Hypothalamus (tissue), 51 donors: Measurements from ENCODE around the gene KIF26A.
"Not testable (repeated sequence)": the region's sequence is repeated elsewhere in the genome, so short reads cannot be mapped to it uniquely, and the experiment has no call there.

Experiments
- DNase-seq, 51 donors: peaks; one replicate each; lab custom pipeline; 2025; lab: John Stamatoyannopoulos, UW

Gene KIF26A

GRCh38 chr14:104217486-104218360 is 79.3 kb downstream of the KIF26A start:
- no peak for DNase-seq

GRCh38 chr14:104218361-104219180 is 80.2 kb downstream of the KIF26A start:
- DNase-seq = no peak

GRCh38 chr14:104219731-104220214 is 81.4 kb downstream of the KIF26A start:
- DNase-seq = no peak

- no peak for DNase-seq
These were observed 82.1 kb downstream of the KIF26A start for GRCh38 chr14:104220215-104221070.

DNA sequence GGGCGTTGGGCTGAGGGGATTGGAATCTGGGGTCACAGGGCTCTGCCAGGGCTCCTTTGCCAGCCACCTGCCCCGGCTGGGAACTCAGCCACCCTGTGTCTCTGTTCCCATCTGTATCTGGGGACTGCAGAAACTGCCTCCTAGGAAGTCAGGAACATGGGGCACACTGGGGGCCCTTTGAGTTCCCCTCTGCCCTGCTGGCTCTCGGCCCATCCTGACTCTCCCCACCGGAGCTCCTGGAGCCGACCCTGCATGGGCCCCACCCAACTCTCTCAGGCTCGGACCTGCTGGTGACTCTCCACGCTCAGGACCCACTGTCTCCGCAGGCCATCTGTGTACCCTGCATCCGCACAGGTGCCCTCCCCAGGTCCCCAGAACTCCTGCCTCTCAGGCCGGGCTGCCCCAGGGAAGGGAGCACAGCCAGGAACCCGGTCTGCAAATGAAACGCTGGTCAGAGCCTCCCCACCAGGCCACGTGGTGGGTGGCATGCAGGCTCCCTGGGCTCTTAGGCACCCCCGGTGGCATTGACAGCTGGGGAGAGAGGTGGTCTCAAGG is 82.8 kb downstream of the KIF26A start:
- no peak for DNase-seq

- no peak for DNase-seq
These were observed 83.4 kb downstream of the KIF26A start for GRCh38 chr14:104221636-104222369.

- no peak for DNase-seq
These were observed 84.1 kb downstream of the KIF26A start for GRCh38 chr14:104222396-104223036.

- DNase-seq = peak in 4 of 51 donors; percentile 10 to 23 (median 12)
These were observed 85.0 kb downstream of the KIF26A start for GRCh38 chr14:104223101-104224041.

- DNase-seq = no peak
These were observed 85.7 kb downstream of the KIF26A start for GRCh38 chr14:104224131-104224505.

- DNase-seq = peak in 1 of 51 donors; percentile 9
These were observed 86.3 kb downstream of the KIF26A start for GRCh38 chr14:104224506-104225277.

GRCh38 chr14:104225278-104226190 is 87.1 kb downstream of the KIF26A start:
- DNase-seq = not testable (repeated sequence)

GRCh38 chr14:104226421-104227383 is 88.3 kb downstream of the KIF26A start:
- DNase-seq = no peak

DNA sequence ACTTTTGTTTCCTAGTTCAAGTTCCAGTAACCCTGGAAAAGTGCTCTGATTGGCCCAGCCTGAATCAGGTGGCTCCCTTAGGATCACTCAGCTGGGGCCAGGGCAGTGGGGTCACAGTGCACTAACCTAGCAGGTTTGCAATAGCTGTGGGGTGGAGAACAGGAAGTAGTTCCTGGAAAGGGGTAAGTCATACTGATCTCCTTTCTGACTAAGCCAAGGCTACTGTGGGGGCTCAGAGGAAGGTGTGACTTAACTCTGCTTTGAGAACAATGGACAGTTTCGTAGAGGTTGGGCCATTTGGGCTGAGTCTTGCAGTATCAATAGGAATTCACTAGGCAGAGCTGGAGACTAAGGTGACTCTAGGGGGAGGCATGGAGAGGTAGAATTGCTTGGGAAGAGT is 89.4 kb downstream of the KIF26A start:
- no peak for DNase-seq

GRCh38 chr14:104228221-104228620 is 89.8 kb downstream of the KIF26A start:
- DNase-seq = no peak
